Measurements from ENCODE around the gene PKHD1.

Gene PKHD1

GRCh38 chr6:52050051-52050405 is 37.4 kb downstream of the PKHD1 start:
- WGBS, 2 experiments: 77 to 79% methylated on average over 7 of the region's 7 CpGs
- Histone ChIP-seq H3K27me3 (ENCODE audit: control insufficient read depth, insufficient read depth, low read length, poor library complexity, severe bottlenecking) (no peaks in the 10 kb centered on the region), H3K4me3 (ENCODE audit: insufficient read depth, low read depth, low read length) (no peak overlapping the region), H3K27ac (ENCODE audit: insufficient read depth, low read depth, low read length, poor library complexity, severe bottlenecking) (no peak overlapping the region), H3K9me3 (ENCODE audit: control insufficient read depth, low read length) (no peaks in the 10 kb centered on the region), H3K4me1 (ENCODE audit: control insufficient read depth, insufficient read depth, low read length) (no peaks in the 10 kb centered on the region), H3K36me3 (ENCODE audit: control insufficient read depth, insufficient read depth, low read length) (no peaks in the 10 kb centered on the region)

- Histone ChIP-seq H3K36me3 (ENCODE audit: control insufficient read depth, insufficient read depth, low read length) (no peaks in the 10 kb centered on the region), H3K4me3 (ENCODE audit: insufficient read depth, low read depth, low read length) (no peak overlapping the region), H3K4me1 (ENCODE audit: control insufficient read depth, insufficient read depth, low read length) (no peaks in the 10 kb centered on the region), H3K9me3 (ENCODE audit: control insufficient read depth, low read length) (no peaks in the 10 kb centered on the region), H3K27ac (ENCODE audit: insufficient read depth, low read depth, low read length, poor library complexity, severe bottlenecking) (no peak overlapping the region), H3K27me3 (ENCODE audit: control insufficient read depth, insufficient read depth, low read length, poor library complexity, severe bottlenecking) (no peaks in the 10 kb centered on the region)
- WGBS, 2 experiments: 21 to 35% methylated on average over 2 of the region's 3 CpGs
Observed at GRCh38 chr6:52049252-52050050, 38.0 kb downstream of the PKHD1 start.

GRCh38 chr6:52046456-52046855 is 41.0 kb downstream of the PKHD1 start:
- Histone ChIP-seq H3K4me3 (ENCODE audit: insufficient read depth, low read depth, low read length) (no peak overlapping the region), H3K9me3 (ENCODE audit: control insufficient read depth, low read length) (no peaks in the 10 kb centered on the region), H3K4me1 (ENCODE audit: control insufficient read depth, insufficient read depth, low read length) (no peaks in the 10 kb centered on the region), H3K27ac (ENCODE audit: insufficient read depth, low read depth, low read length, poor library complexity, severe bottlenecking) (no peak overlapping the region), H3K36me3 (ENCODE audit: control insufficient read depth, insufficient read depth, low read length) (no peaks in the 10 kb centered on the region), H3K27me3 (ENCODE audit: control insufficient read depth, insufficient read depth, low read length, poor library complexity, severe bottlenecking) (no peaks in the 10 kb centered on the region)
- WGBS, 2 experiments: 0 to 6% methylated on average over 1 of the region's 1 CpG

- Histone ChIP-seq H3K27me3 (ENCODE audit: control insufficient read depth, insufficient read depth, low read length, poor library complexity, severe bottlenecking) (no peaks in the 10 kb centered on the region), H3K36me3 (ENCODE audit: control insufficient read depth, insufficient read depth, low read length) (no peaks in the 10 kb centered on the region), H3K27ac (ENCODE audit: insufficient read depth, low read depth, low read length, poor library complexity, severe bottlenecking) (no peak overlapping the region), H3K4me3 (ENCODE audit: insufficient read depth, low read depth, low read length) (no peak overlapping the region), H3K4me1 (ENCODE audit: control insufficient read depth, insufficient read depth, low read length) (no peaks in the 10 kb centered on the region), H3K9me3 (ENCODE audit: control insufficient read depth, low read length) (no peaks in the 10 kb centered on the region)
- 67 to 86% methylated on average over 1 of the region's 1 CpG for WGBS, 2 experiments
Observed at GRCh38 chr6:52045481-52045880, 41.9 kb downstream of the PKHD1 start.

- Histone ChIP-seq H3K4me3 (ENCODE audit: insufficient read depth, low read depth, low read length) (no peak overlapping the region), H3K9me3 (ENCODE audit: control insufficient read depth, low read length) (no peaks in the 10 kb centered on the region), H3K4me1 (ENCODE audit: control insufficient read depth, insufficient read depth, low read length) (no peaks in the 10 kb centered on the region), H3K27me3 (ENCODE audit: control insufficient read depth, insufficient read depth, low read length, poor library complexity, severe bottlenecking) (no peaks in the 10 kb centered on the region), H3K36me3 (ENCODE audit: control insufficient read depth, insufficient read depth, low read length) (no peaks in the 10 kb centered on the region), H3K27ac (ENCODE audit: insufficient read depth, low read depth, low read length, poor library complexity, severe bottlenecking) (no peak overlapping the region)
- 97 to 99% methylated on average over 5 of the region's 5 CpGs for WGBS, 2 experiments
Observed at GRCh38 chr6:52045033-52045432, 42.4 kb downstream of the PKHD1 start.

- Histone ChIP-seq H3K4me3 (ENCODE audit: insufficient read depth, low read depth, low read length) (no peak overlapping the region), H3K4me1 (ENCODE audit: control insufficient read depth, insufficient read depth, low read length) (no peaks in the 10 kb centered on the region), H3K27me3 (ENCODE audit: control insufficient read depth, insufficient read depth, low read length, poor library complexity, severe bottlenecking) (no peaks in the 10 kb centered on the region), H3K27ac (ENCODE audit: insufficient read depth, low read depth, low read length, poor library complexity, severe bottlenecking) (no peak overlapping the region), H3K9me3 (ENCODE audit: control insufficient read depth, low read length) (no peaks in the 10 kb centered on the region), H3K36me3 (ENCODE audit: control insufficient read depth, insufficient read depth, low read length) (no peaks in the 10 kb centered on the region)
- WGBS, 2 experiments: 88 to 91% methylated on average over 2 of the region's 2 CpGs
Observed at GRCh38 chr6:52042141-52042885, 45.1 kb downstream of the PKHD1 start.

- H3K4me1 ChIP-seq (ENCODE audit: control insufficient read depth, insufficient read depth, low read length): no peaks in the 10 kb centered on the region
- H3K27ac ChIP-seq (ENCODE audit: insufficient read depth, low read depth, low read length, poor library complexity, severe bottlenecking): no peak overlapping the region
- H3K27me3 ChIP-seq (ENCODE audit: control insufficient read depth, insufficient read depth, low read length, poor library complexity, severe bottlenecking): no peaks in the 10 kb centered on the region
Observed at GRCh38 chr6:52041134-52041533, 46.3 kb downstream of the PKHD1 start.

GRCh38 chr6:52027699-52028098 is 59.7 kb downstream of the PKHD1 start:
- H3K27ac ChIP-seq (ENCODE audit: insufficient read depth, low read depth, low read length, poor library complexity, severe bottlenecking): no peak overlapping the region
- no peaks in the 10 kb centered on the region for H3K36me3 ChIP-seq (ENCODE audit: control insufficient read depth, insufficient read depth, low read length)
- 87 to 94% methylated on average over 2 of the region's 2 CpGs for WGBS, 2 experiments
- H3K4me1 ChIP-seq (ENCODE audit: control insufficient read depth, insufficient read depth, low read length): no peaks in the 10 kb centered on the region
- H3K27me3 ChIP-seq (ENCODE audit: control insufficient read depth, insufficient read depth, low read length, poor library complexity, severe bottlenecking): no peaks in the 10 kb centered on the region
- no peaks in the 10 kb centered on the region for H3K9me3 ChIP-seq (ENCODE audit: control insufficient read depth, low read length)
- no peak overlapping the region for H3K4me3 ChIP-seq (ENCODE audit: insufficient read depth, low read depth, low read length)

More at GRCh38 chr6:52041134-52041533, 46.3 kb downstream of the PKHD1 start:
- no peaks in the 10 kb centered on the region for H3K36me3 ChIP-seq (ENCODE audit: control insufficient read depth, insufficient read depth, low read length)
- no peak overlapping the region for H3K4me3 ChIP-seq (ENCODE audit: insufficient read depth, low read depth, low read length)
- H3K9me3 ChIP-seq (ENCODE audit: control insufficient read depth, low read length): no peaks in the 10 kb centered on the region

GRCh38 chr6:52024451-52025068 is 62.9 kb downstream of the PKHD1 start:
- no peak overlapping the region for H3K4me3 ChIP-seq (ENCODE audit: insufficient read depth, low read depth, low read length)
- no peak overlapping the region for H3K27ac ChIP-seq (ENCODE audit: insufficient read depth, low read depth, low read length, poor library complexity, severe bottlenecking)
- no peaks in the 10 kb centered on the region for H3K36me3 ChIP-seq (ENCODE audit: control insufficient read depth, insufficient read depth, low read length)
- H3K4me1 ChIP-seq (ENCODE audit: control insufficient read depth, insufficient read depth, low read length): no peaks in the 10 kb centered on the region
- no peaks in the 10 kb centered on the region for H3K9me3 ChIP-seq (ENCODE audit: control insufficient read depth, low read length)
- H3K27me3 ChIP-seq (ENCODE audit: control insufficient read depth, insufficient read depth, low read length, poor library complexity, severe bottlenecking): no peaks in the 10 kb centered on the region
- WGBS, 2 experiments: 94 to 95% methylated on average over 12 of the region's 12 CpGs

- WGBS, 2 experiments: 67 to 70% methylated on average over 3 of the region's 3 CpGs
- Histone ChIP-seq H3K27me3 (ENCODE audit: control insufficient read depth, insufficient read depth, low read length, poor library complexity, severe bottlenecking) (no peaks in the 10 kb centered on the region), H3K4me1 (ENCODE audit: control insufficient read depth, insufficient read depth, low read length) (no peaks in the 10 kb centered on the region), H3K9me3 (ENCODE audit: control insufficient read depth, low read length) (no peaks in the 10 kb centered on the region), H3K36me3 (ENCODE audit: control insufficient read depth, insufficient read depth, low read length) (no peaks in the 10 kb centered on the region), H3K27ac (ENCODE audit: insufficient read depth, low read depth, low read length, poor library complexity, severe bottlenecking) (no peak overlapping the region), H3K4me3 (ENCODE audit: insufficient read depth, low read depth, low read length) (no peak overlapping the region)
Observed at GRCh38 chr6:52022675-52023074, 64.7 kb downstream of the PKHD1 start.
